H1 (cell line): ENCODE measurements around the gene NDUFA11.

Experiments
- CHD2 ChIP-seq: IDR thresholded peaks from 2 replicates; pipeline ENCODE4 v1.6.1; 2012; ENCODE audit warnings: low read length, improper control_type of control experiment
- EGR1 ChIP-seq: IDR thresholded peaks from 2 replicates; pipeline ENCODE4 v1.6.1; 2011; ENCODE audit warnings: low read depth, low read length, borderline replicate concordance
- EP300 ChIP-seq, 2 experiments: IDR thresholded peaks; 1 replicate in 1 of 2; 2 replicates in 1 of 2; pipeline ENCODE4 v1.6.1; 2011 to 2012; ENCODE audit warnings: low read depth in 2 of 2, low read length in 2 of 2, mild to moderate bottlenecking in 2 of 2, borderline replicate concordance in 1 of 2, inconsistent platforms in 1 of 2, moderate library complexity in 1 of 2
- FOSL1 ChIP-seq: IDR thresholded peaks from 2 replicates; pipeline ENCODE4 v1.6.1; 2011; ENCODE audit warnings: mild to moderate bottlenecking, low read depth, low read length, moderate library complexity; ENCODE audit not compliant: insufficient read depth
- GABPA ChIP-seq: IDR thresholded peaks from 2 replicates; pipeline ENCODE4 v1.6.1; 2011; ENCODE audit warnings: mild to moderate bottlenecking, low read length, moderate library complexity, borderline replicate concordance; ENCODE audit not compliant: insufficient read depth
- POLR2A ChIP-seq, 2 experiments: IDR thresholded peaks; 1 replicate in 1 of 2; 2 replicates in 1 of 2; pipeline ENCODE4 v1.6.1; 2011; ENCODE audit warnings: low read depth in 2 of 2, low read length in 2 of 2, mild to moderate bottlenecking in 2 of 2; ENCODE audit errors: control extremely low read depth in 1 of 2
- POLR2AphosphoS5 ChIP-seq: IDR thresholded peaks from 2 replicates; pipeline ENCODE4 v1.6.1; 2011; ENCODE audit warnings: low read depth, low read length
- RAD21 ChIP-seq, 2 experiments: IDR thresholded peaks in 1 of 2; conservative IDR thresholded peaks in 1 of 2; 2 replicates each; pipeline ENCODE4 v1.6.1; 2011; ENCODE audit warnings: low read depth in 2 of 2, low read length in 2 of 2, improper control_type of control experiment in 1 of 2, inconsistent platforms in 1 of 2, mild to moderate bottlenecking in 1 of 2, moderate library complexity in 1 of 2
- RFX5 ChIP-seq: IDR thresholded peaks from 2 replicates; pipeline ENCODE4 v1.6.1; 2011; ENCODE audit warnings: low read depth, low read length, improper control_type of control experiment, borderline replicate concordance
- RXRA ChIP-seq: IDR thresholded peaks from 2 replicates; pipeline ENCODE4 v1.6.1; 2011; ENCODE audit warnings: low read depth, mild to moderate bottlenecking, low read length, moderate library complexity; ENCODE audit not compliant: insufficient read depth
- TF ChIP-seq, protein P1 (sequence below), 3 experiments: IDR thresholded peaks; 1 replicate in 2 of 3; 2 replicates in 1 of 3; pipeline versions ENCODE4 v1.5.1 to v1.6.1; 2011; ENCODE audit warnings: low read length in 3 of 3, mild to moderate bottlenecking in 3 of 3, inconsistent platforms in 2 of 3, low read depth in 1 of 3, moderate library complexity in 1 of 3; ENCODE audit not compliant: insufficient read depth in 1 of 3; ENCODE audit errors: control extremely low read depth in 1 of 3

DNA sequence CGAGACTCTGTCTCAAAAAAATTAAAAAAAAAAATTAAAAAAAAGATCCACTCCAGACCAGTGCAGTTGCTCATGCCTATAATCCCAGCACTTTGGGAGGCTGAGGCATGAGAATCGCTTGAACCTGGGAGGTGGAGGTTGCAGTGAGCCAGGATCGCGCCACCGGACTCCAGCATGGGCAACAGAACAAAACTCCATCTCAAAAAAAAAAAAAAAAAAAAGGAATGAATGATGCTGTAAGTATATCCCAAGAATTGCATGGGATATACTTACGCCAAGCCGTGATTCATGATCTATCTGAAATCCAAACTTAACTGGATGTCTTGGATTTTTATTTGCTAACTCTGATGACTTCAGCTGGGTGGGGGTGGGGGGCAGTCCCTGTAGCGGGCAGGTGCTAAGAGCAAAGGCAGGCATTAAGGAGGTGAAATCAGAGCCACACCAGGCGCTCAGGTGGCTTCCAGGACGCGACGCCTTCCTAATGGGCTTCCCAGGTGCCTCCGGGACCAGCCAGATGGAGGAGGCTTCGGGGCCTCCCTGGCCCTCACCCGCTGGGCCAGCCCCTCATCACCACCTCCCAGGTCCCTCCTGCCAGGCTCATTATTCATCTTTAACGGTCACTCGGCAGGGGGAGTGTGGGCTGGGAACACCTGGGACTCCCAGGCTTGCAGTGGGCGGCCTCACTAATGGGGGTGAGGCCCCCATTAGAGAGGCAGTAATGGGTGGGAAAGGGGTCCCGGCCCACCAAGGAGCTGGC is 21.9 kb downstream of the NDUFA11 start:
- TF ChIP-seq POLR2AphosphoS5 (no peak), RFX5 (no peak), POLR2A (IDR thresholded peaks at IDR 0.05; ENCODE audit: control extremely low read depth in 1 of 2, low read depth in 2 of 2, low read length in 2 of 2) (no peak), RAD21 (IDR thresholded peaks at IDR 0.05 in 1 of 2, conservative IDR thresholded peaks at IDR 0.05 in 1 of 2; ENCODE audit: low read depth in 2 of 2, low read length in 2 of 2) (no peak), RXRA (no peak), FOSL1 (no peak), EP300 (IDR thresholded peaks at IDR 0.05; ENCODE audit: borderline replicate concordance in 1 of 2, low read depth in 2 of 2, low read length in 2 of 2) (no peak), GABPA (no peak), EGR1 (no peak), CHD2 (no peak)
- TF ChIP-seq, protein P1, sequence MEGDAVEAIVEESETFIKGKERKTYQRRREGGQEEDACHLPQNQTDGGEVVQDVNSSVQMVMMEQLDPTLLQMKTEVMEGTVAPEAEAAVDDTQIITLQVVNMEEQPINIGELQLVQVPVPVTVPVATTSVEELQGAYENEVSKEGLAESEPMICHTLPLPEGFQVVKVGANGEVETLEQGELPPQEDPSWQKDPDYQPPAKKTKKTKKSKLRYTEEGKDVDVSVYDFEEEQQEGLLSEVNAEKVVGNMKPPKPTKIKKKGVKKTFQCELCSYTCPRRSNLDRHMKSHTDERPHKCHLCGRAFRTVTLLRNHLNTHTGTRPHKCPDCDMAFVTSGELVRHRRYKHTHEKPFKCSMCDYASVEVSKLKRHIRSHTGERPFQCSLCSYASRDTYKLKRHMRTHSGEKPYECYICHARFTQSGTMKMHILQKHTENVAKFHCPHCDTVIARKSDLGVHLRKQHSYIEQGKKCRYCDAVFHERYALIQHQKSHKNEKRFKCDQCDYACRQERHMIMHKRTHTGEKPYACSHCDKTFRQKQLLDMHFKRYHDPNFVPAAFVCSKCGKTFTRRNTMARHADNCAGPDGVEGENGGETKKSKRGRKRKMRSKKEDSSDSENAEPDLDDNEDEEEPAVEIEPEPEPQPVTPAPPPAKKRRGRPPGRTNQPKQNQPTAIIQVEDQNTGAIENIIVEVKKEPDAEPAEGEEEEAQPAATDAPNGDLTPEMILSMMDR (IDR thresholded peaks at IDR 0.05; ENCODE audit: control extremely low read depth in 1 of 3, insufficient read depth in 1 of 3, low read depth in 1 of 3, low read length in 3 of 3) = no peak
